GM12874 (cell line): ENCODE results near the gene LASP1.

Experiments used
- TF ChIP-seq, protein P1 (sequence below): IDR thresholded peaks from 2 replicates; pipeline ENCODE4 v1.5.1; 2011; ENCODE audit warnings: low read depth, mild to moderate bottlenecking, control low read depth, low read length, moderate library complexity; ENCODE audit not compliant: insufficient read depth

The LASP1 gene

DNA sequence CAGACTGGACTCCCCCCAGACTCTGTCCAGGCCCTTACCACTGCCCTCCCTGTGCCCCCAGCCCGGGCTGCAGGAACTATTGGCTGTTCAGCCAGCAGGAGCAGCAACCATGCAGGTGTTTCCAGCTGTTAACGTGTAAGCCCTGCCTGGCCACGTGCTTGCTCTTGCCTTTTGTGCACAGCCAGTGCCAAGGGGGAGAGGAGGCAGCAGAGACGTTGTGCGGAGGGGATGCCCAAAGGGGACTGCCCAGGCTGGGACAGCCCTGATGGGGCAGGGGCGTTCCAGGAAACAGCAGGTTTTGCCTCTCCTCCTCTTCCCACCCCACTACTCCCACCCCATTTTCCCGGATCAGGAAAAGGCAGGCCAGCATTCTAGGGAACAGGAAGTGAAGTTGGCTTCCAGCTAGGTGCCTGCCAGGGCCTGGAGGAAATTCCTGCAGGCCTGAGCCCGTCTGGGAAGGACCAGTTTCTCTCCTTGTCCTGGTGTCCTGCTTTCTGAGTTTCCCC lies 38.9 kb downstream of the LASP1 start:
- TF ChIP-seq, protein P1, sequence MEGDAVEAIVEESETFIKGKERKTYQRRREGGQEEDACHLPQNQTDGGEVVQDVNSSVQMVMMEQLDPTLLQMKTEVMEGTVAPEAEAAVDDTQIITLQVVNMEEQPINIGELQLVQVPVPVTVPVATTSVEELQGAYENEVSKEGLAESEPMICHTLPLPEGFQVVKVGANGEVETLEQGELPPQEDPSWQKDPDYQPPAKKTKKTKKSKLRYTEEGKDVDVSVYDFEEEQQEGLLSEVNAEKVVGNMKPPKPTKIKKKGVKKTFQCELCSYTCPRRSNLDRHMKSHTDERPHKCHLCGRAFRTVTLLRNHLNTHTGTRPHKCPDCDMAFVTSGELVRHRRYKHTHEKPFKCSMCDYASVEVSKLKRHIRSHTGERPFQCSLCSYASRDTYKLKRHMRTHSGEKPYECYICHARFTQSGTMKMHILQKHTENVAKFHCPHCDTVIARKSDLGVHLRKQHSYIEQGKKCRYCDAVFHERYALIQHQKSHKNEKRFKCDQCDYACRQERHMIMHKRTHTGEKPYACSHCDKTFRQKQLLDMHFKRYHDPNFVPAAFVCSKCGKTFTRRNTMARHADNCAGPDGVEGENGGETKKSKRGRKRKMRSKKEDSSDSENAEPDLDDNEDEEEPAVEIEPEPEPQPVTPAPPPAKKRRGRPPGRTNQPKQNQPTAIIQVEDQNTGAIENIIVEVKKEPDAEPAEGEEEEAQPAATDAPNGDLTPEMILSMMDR: no peak

DNA sequence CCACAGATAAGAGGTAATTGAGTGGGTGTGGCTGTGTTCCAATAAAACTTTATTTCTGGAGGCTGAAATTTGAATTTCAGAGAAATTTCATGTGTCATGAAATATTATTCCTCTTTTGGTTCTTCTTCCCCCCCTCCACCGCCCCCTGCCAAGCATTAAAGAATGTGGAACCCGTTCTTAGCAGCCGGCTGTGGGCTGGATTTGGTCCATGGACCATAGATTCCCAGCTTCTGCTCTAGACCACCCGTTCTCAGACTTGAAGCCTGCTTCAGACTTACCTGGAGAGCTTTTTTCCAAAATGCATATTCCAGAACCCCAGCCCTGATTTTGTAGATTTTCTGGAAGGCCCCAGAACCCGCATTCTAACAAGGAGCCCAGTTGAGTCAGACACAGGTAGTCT lies 40.5 kb downstream of the LASP1 start:
- TF ChIP-seq, protein P1: no peak

DNA sequence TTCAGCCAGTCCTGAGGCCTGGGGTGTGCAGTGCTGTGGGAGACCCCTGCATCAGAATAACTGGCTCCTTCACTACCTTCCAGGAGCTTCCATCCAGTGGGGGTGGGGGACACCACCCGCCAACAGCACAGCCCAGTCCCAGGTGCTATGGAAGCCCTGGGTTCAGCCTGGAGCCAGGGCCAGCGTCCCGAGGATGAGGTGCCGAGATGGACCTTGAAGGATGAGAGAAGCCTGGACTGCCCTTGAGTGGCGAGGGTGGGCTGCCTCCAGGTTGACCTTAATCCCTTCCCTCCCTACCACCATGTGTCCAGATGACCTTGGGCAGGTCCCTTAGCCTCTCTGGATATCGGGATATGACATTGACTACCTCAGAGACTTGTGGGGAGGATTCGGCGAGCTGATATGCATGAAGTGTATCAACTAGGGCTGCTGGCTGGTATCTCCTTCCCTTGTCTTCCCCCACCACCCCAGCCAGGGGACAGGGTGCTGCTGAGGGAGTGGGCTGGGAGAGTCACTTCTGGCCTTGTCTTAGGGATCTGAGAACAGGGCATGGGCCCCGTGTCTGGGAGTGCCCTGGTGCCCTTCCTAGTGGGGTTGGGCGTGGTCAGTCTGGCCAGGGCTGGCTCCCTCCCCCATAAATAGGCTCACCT lies 41.3 kb downstream of the LASP1 start:
- TF ChIP-seq, protein P1: no peak

DNA sequence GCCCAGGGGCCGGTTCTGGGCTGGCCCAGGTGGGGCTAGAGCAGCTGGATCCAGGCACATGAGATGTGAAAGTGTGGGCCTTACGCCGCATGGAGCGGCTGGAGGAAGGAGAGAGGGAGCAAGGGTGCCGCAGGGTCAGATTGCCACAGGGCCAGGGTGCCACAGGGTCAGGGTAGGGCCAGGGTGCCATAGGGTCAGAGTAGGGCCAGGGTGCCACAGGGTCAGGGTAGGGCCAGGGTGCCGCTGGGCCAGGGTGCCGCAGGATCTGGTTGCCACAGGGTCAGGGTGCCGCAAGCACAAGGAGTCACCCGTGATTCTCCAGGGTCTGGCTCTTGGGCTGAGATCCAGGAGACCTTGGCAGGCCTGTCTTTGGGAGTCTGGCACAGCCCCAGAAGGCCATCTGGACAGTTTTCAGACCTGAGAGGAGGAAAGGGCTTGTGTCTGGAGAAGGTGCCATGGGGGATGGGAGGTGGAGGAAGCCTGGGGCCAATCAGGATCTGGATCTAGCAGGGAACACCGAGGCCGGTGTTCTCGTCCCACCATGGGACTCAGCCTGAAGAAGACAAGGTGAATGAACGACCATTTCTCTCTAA lies 42.5 kb downstream of the LASP1 start:
- TF ChIP-seq, protein P1: no peak

DNA sequence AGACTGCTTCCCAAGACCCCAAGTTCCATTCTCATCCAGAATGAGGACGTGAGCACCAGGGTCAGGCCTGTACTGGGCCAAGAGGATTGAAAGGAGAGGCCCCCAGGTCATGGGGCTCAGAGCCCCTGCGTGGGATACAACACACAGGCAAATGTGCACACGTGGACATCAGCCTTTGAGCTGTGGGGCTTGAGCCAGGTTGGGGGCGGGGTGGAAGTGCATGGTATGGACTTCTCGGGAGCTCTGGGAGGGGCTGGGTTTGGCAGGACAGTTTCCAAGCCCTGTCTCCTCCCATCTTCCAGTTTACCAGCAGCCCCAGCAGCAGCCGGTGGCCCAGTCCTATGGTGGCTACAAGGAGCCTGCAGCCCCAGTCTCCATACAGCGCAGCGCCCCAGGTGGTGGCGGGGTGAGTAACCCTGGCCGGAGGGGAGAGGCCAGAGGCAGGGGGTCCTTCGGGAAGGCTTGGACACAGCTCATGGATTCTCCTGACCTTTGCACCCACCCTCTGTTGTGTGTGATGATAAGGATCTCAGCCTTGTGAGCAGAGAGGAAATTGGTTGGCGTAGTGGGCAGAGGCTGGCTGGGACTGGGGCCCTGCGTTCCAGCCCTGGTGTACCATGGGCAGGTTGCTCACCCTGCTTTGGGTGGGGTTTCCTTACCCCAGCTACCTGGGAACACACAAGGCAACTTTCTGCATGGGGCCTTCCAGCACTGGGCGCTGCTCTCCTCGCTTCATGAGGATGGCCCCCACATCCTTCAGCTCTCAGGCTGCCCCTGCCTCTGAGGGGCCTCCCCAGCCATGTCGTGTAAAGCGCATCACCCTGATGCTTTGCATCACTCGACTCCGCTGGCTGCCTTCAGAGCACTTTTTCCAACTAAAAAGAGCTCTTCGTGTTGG lies 45.1 kb downstream of the LASP1 start:
- TF ChIP-seq, protein P1: no peak

DNA sequence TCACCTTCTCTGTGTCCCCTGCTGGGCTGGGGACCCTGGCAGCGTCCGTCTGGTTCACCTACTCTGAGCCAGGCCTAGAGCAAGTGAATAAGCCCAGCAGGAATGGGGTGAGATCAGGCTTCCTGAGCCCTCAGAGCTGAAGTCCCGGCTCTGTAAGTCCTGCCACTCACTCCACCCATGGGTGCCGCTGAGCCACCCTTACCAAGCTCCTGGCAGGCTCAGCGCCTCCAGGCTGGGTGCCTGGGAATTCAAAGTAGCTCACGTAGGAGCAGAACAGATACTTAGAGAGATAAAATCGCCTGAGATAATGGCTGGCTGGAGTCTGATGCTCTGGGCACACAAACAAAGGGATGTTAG lies 45.8 kb downstream of the LASP1 start:
- TF ChIP-seq, protein P1: no peak

DNA sequence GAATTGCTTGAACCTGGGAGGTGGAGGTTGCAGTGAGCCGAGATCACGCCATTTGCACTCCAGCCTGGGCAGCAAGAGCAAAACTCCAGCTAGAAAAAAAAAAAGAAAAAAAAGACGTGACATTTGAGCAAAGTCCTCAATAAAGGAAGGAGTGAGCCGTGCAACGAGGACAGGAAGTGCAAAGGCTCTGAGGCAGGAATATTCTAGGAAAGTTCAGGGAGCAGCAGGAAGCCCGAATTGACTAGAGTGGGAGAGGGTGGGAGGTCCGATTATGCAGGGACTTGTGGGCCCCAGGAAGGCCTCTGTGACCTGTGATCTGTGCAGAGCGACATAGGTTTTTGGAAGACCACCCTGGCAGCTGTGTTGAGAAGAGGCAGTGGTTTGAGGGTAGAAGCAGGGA lies 46.9 kb downstream of the LASP1 start:
- TF ChIP-seq, protein P1: no peak
